Measurements from ENCODE around the gene SLC39A13.

GRCh38 chr11:47447906-47448305, 39.5 kb downstream of the SLC39A13 start:
- TF ChIP-seq CTCF (IDR thresholded peaks at IDR 0.05) = no peak
- no peak for TF ChIP-seq POLR2A (IDR thresholded peaks at IDR 0.05)
- TF ChIP-seq POLR2AphosphoS5 (IDR thresholded peaks at IDR 0.05) = no peak

All from transverse colon (tissue), 4 donors.